CD4-positive, alpha-beta memory T cell (primary cell): ENCODE measurements around the gene RALGAPB. TPM values are rescaled to one million over a fixed set of nuclear protein-coding genes. Genes with fewer than 3 reads are reported as not detected.

Experiments used
- CTCF ChIA-PET: fragments of 350-600 bp; sonication (Branson Sonifier 250); formaldehyde crosslinking; loops from one replicate; lab custom pipeline; 2021; ENCODE audit warnings: inconsistent platforms; ENCODE audit not compliant: partially characterized antibody; lab: Charles Lee
- POLR2A ChIA-PET: fragments of 350-600 bp; sonication (Branson Sonifier 250); formaldehyde crosslinking; loops from one replicate; lab custom pipeline; 2021; ENCODE audit not compliant: partially characterized antibody; lab: Charles Lee
- DNase-seq, 5 donors: peaks; one replicate each; pipeline versions ENCODE4 v3.0.0 to v3.0.0-alpha.2; 2020 to 2022; ENCODE audit warnings: mixed read lengths in 1 of 5
- H3K27ac ChIP-seq: one replicate; pipeline ENCODE4 v1.7.0; 2013; ENCODE audit warnings: low read depth, low read length
- H3K27me3 ChIP-seq: 2 replicates; pipeline ENCODE4 v1.7.0; 2013; ENCODE audit warnings: mild to moderate bottlenecking, low read length, moderate library complexity; ENCODE audit not compliant: insufficient read depth
- H3K36me3 ChIP-seq: 2 replicates; pipeline ENCODE4 v1.7.0; 2013; ENCODE audit warnings: mild to moderate bottlenecking, low read length, moderate library complexity; ENCODE audit not compliant: insufficient read depth
- H3K4me1 ChIP-seq: 2 replicates; pipeline ENCODE4 v1.7.0; 2013; ENCODE audit warnings: mild to moderate bottlenecking, low read length, moderate library complexity; ENCODE audit not compliant: insufficient read depth
- H3K4me3 ChIP-seq, 2 donors: one replicate each; pipeline ENCODE4 v1.7.0; 2013; ENCODE audit warnings: low read length in 2 of 2, mild to moderate bottlenecking in 1 of 2
- H3K9me3 ChIP-seq, 2 donors: one replicate each; pipeline ENCODE4 v1.7.0; 2013; ENCODE audit warnings: low read length in 2 of 2, control low read depth in 1 of 2; ENCODE audit not compliant: control insufficient read depth in 1 of 2
- H3K27ac Mint-ChIP-seq, 7 donors: one replicate each; pipeline ENCODE4 v1.8.0; 2020 to 2021; ENCODE audit warnings: mixed read lengths in 7 of 7, mild to moderate bottlenecking in 6 of 7, inconsistent platforms in 3 of 7, moderate library complexity in 3 of 7
- H3K27me3 Mint-ChIP-seq, 2 donors: one replicate each; pipeline ENCODE4 v1.8.0; 2020 to 2021; ENCODE audit warnings: mixed read lengths in 2 of 2
- H3K36me3 Mint-ChIP-seq, 2 donors: one replicate each; pipeline ENCODE4 v1.8.0; 2020 to 2021; ENCODE audit warnings: mixed read lengths in 2 of 2, inconsistent platforms in 1 of 2, mild to moderate bottlenecking in 1 of 2
- H3K4me1 Mint-ChIP-seq, 4 donors: one replicate each; pipeline ENCODE4 v1.8.0; 2020 to 2021; ENCODE audit warnings: mixed read lengths in 4 of 4, mild to moderate bottlenecking in 1 of 4
- H3K4me3 Mint-ChIP-seq, 8 donors: one replicate each; pipeline ENCODE4 v1.8.0; 2020 to 2021; ENCODE audit warnings: mixed read lengths in 8 of 8, mild to moderate bottlenecking in 7 of 8, moderate library complexity in 6 of 8, inconsistent platforms in 3 of 8
- H3K9me3 Mint-ChIP-seq, 8 donors: one replicate each; pipeline ENCODE4 v1.8.0; 2020 to 2021; ENCODE audit warnings: mixed read lengths in 8 of 8, mild to moderate bottlenecking in 5 of 8, inconsistent platforms in 3 of 8, moderate library complexity in 1 of 8
- intact Hi-C: fragments of 100-400 bp; cut with micrococcal nuclease; formaldehyde crosslinking; loops from one replicate; pipeline ENCODE4 v1.15.1; 2023
- polyA plus RNA-seq, 2 donors: library from polyadenylated mRNA; unstranded; fragments of 300-500 nt; fragmentation: Illumina TruSeq; gene quantifications; one replicate each; pipeline ENCODE4 v1.2.3, GENCODE V29; 2021
- total RNA-seq, 2 experiments: library from RNA; stranded (reverse); gene quantifications; one replicate each; pipeline ENCODE4 v1.2.3, GENCODE V29; 2021

The RALGAPB gene
- total and polyA plus RNA-seq, 4 experiments from 2014 or later, result 9.0 to 57.4 (median 35.2) TPM

GRCh38 chr20:38559764-38560163 is 87.1 kb downstream of the RALGAPB start:
- CTCF ChIA-PET, result no interaction called here
- Histone ChIP-seq H3K9me3 (no peaks in the 10 kb centered on the region), H3K27ac (no peak overlapping the region), H3K27me3 (no peaks in the 10 kb centered on the region), H3K4me3 (no peak overlapping the region), H3K4me1 (no peaks in the 10 kb centered on the region), H3K36me3 (peaks cover 61% of the 10 kb centered on the region)
- peak overlapping the region in 1 of 7 donors; percentile 48 for H3K27ac Mint-ChIP-seq
- DNase-seq, result no peak
- no peaks in the 10 kb centered on the region for H3K9me3 Mint-ChIP-seq
- POLR2A ChIA-PET, result no interaction called here
- intact Hi-C loops, result no loop called here
- H3K4me3 Mint-ChIP-seq, result no peak overlapping the region
- no peaks in the 10 kb centered on the region for H3K27me3 Mint-ChIP-seq
- peaks cover 50 to 68% of the 10 kb centered on the region in 2 donors for H3K36me3 Mint-ChIP-seq
- no peaks in the 10 kb centered on the region for H3K4me1 Mint-ChIP-seq

DNA sequence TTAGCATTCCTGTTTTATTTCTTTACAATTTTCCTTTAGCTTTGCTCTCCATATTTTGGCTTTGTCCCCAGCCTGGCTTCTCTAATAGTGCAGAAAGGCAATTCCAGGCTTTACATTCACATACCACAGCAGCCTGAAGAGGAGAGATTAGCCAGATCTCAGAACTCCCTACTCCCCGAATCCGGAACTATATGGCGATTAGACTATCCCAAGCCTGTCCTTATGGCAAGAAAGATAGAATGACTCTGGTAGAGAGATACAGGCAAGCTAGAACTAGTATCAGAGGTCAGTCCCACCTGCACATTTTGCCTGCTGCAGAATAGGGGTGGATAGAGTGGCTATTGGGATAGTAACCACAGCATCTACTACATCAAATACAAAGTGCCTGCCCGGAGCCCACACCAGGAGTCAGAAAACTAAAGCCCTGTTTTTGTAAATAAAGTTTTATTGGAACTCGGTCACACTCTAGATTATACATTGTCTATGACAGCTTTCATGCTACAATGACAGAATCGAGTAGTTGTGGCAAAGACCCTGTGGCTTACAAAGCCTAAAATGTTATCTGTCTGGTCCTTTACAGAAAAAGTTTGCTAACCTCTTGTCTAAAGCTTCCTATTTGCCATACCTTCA is 91.3 kb downstream of the RALGAPB start:
- H3K4me3 Mint-ChIP-seq, result no peak overlapping the region
- H3K9me3 Mint-ChIP-seq, result no peaks in the 10 kb centered on the region
- H3K27me3 Mint-ChIP-seq, result no peaks in the 10 kb centered on the region
- no peak for DNase-seq
- H3K4me3 ChIP-seq, result no peak overlapping the region
- no peaks in the 10 kb centered on the region for H3K27me3 ChIP-seq
- ChIA-PET CTCF (no interaction called here), POLR2A (no interaction called here)
- no peaks in the 10 kb centered on the region for H3K9me3 ChIP-seq
- peak overlapping the region in 4 of 7 donors; percentile 16 to 68 (median 52) for H3K27ac Mint-ChIP-seq
- intact Hi-C loops, result no loop called here
- H3K36me3 Mint-ChIP-seq, result peaks cover 49 to 79% of the 10 kb centered on the region in 2 donors
- H3K36me3 ChIP-seq, result peaks cover 58% of the 10 kb centered on the region
- H3K4me1 Mint-ChIP-seq, result no peaks in the 10 kb centered on the region
- H3K27ac ChIP-seq, result no peak overlapping the region
- H3K4me1 ChIP-seq, result no peaks in the 10 kb centered on the region

GRCh38 chr20:38564680-38565079 is 92.0 kb downstream of the RALGAPB start:
- H3K27me3 Mint-ChIP-seq, result no peaks in the 10 kb centered on the region
- H3K27ac Mint-ChIP-seq, result peak overlapping the region in 1 of 7 donors; percentile 26
- peaks cover 45 to 79% of the 10 kb centered on the region in 2 donors for H3K36me3 Mint-ChIP-seq
- Histone ChIP-seq H3K27ac (no peak overlapping the region), H3K4me1 (no peaks in the 10 kb centered on the region), H3K9me3 (no peaks in the 10 kb centered on the region), H3K36me3 (peaks cover 58% of the 10 kb centered on the region), H3K27me3 (no peaks in the 10 kb centered on the region), H3K4me3 (no peak overlapping the region)
- CTCF ChIA-PET, result no interaction called here
- no peak overlapping the region for H3K4me3 Mint-ChIP-seq
- no peaks in the 10 kb centered on the region for H3K9me3 Mint-ChIP-seq
- intact Hi-C loops, result no loop called here
- POLR2A ChIA-PET, result no interaction called here
- no peak for DNase-seq
- no peaks in the 10 kb centered on the region for H3K4me1 Mint-ChIP-seq

- H3K36me3 ChIP-seq, result peaks cover 62% of the 10 kb centered on the region
- H3K27ac ChIP-seq, result no peak overlapping the region
- ChIA-PET POLR2A (no interaction called here), CTCF (no interaction called here)
- no peaks in the 10 kb centered on the region for H3K27me3 Mint-ChIP-seq
- intact Hi-C loops, result no loop called here
- H3K9me3 ChIP-seq, result no peaks in the 10 kb centered on the region
- no peak overlapping the region for H3K4me3 ChIP-seq
- H3K36me3 Mint-ChIP-seq, result peaks cover 42 to 84% of the 10 kb centered on the region in 2 donors
- no peak for DNase-seq
- peak overlapping the region in 1 of 7 donors; percentile 12 for H3K27ac Mint-ChIP-seq
- no peak overlapping the region for H3K4me3 Mint-ChIP-seq
- H3K9me3 Mint-ChIP-seq, result no peaks in the 10 kb centered on the region
- no peaks in the 10 kb centered on the region for H3K4me1 Mint-ChIP-seq
- no peaks in the 10 kb centered on the region for H3K4me1 ChIP-seq
- no peaks in the 10 kb centered on the region for H3K27me3 ChIP-seq
These were observed 93.5 kb downstream of the RALGAPB start for GRCh38 chr20:38566036-38566598.

GRCh38 chr20:38569747-38570525 is 97.3 kb downstream of the RALGAPB start:
- no peak overlapping the region for H3K4me3 ChIP-seq
- H3K4me3 Mint-ChIP-seq, result no peak overlapping the region
- peak overlapping the region in 4 of 7 donors; percentile 53 to 78 (median 74) for H3K27ac Mint-ChIP-seq
- no peaks in the 10 kb centered on the region for H3K4me1 Mint-ChIP-seq
- no peaks in the 10 kb centered on the region for H3K27me3 ChIP-seq
- H3K9me3 Mint-ChIP-seq, result no peaks in the 10 kb centered on the region
- H3K9me3 ChIP-seq, result no peaks in the 10 kb centered on the region
- ChIA-PET POLR2A (interaction anchor here (1.0 kb wide), 1 partner anchor 9 kb away, joined by 3 read pairs; no protein-coding TSS in a partner anchor), CTCF (no interaction called here)
- peaks cover 40 to 82% of the 10 kb centered on the region in 2 donors for H3K36me3 Mint-ChIP-seq
- no peak overlapping the region for H3K27ac ChIP-seq
- no peak for DNase-seq
- peaks cover 67% of the 10 kb centered on the region for H3K36me3 ChIP-seq
- no peaks in the 10 kb centered on the region for H3K4me1 ChIP-seq
- no peaks in the 10 kb centered on the region for H3K27me3 Mint-ChIP-seq
- intact Hi-C loops, result no loop called here

DNA sequence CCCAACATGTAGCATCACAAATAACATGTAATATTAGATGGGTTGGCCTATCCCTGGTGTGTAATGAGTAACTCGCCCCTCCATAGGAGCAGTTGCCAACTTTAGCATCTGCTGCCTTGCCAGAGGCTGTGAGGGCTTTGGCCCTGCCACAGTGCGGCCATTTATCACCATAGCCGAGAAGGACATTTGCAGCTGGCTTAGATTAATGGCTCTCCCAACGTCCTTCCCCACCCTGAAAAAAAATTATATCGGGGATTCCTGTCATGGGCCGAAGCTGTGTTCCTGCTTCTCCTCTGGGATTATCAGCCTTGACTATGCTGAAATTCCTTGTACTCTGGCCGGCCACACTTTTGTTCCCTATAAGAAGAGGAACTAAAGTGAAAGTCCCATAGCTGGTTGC is 100.8 kb downstream of the RALGAPB start:
- Histone ChIP-seq H3K4me1 (no peaks in the 10 kb centered on the region), H3K4me3 (no peak overlapping the region), H3K9me3 (no peaks in the 10 kb centered on the region), H3K36me3 (peaks cover 56% of the 10 kb centered on the region), H3K27ac (no peak overlapping the region), H3K27me3 (no peaks in the 10 kb centered on the region)
- DNase-seq, result no peak
- intact Hi-C loops, result no loop called here
- Mint-ChIP-seq H3K27me3 (no peaks in the 10 kb centered on the region), H3K4me1 (no peaks in the 10 kb centered on the region), H3K36me3 (peaks cover 34 to 69% of the 10 kb centered on the region in 2 donors), H3K4me3 (no peak overlapping the region), H3K27ac (no peak overlapping the region), H3K9me3 (no peaks in the 10 kb centered on the region)
- ChIA-PET CTCF (interaction anchor here (0.5 kb wide), 1 partner anchor 59 kb away, joined by 3 read pairs; no protein-coding TSS in a partner anchor), POLR2A (no interaction called here)

DNA sequence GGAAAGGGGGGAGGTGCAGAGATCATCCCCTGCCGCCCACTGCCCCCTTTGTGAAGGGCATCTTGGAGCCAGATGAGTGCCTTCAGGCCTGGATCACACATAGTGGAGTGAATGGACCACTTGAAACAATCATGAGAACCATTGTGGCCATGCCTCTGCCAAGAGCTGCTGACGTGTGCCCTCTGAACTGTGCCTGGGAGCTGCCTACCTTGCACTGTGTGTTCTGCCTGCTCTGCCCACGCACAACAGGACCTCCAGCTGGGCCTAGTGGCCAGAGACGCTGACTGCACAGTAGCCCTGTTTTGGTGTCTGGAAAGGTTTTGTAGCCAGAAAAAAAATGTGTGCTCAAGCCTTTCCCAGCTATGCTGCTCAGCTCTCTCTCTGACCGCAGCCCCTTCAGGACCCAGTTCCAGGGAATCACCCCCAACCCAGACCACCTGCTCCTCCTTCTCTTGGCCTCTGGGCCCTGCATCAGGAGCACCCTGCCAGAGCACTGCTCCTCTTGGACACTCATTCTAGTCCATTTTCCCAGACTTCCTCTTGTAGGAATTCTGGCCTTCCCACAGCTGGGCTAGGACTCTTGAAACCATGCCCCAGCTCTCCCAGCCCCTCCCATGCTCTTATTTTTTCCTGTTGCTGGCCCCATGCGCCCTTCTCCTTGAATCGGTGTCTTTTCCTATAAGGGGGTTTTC is 106.7 kb downstream of the RALGAPB start:
- H3K27me3 Mint-ChIP-seq, result no peaks in the 10 kb centered on the region
- CTCF ChIA-PET, result no interaction called here
- H3K9me3 Mint-ChIP-seq, result peaks cover 0 to 1% (median 0%) of the 10 kb centered on the region in 8 donors
- Histone ChIP-seq H3K36me3 (peaks cover 17% of the 10 kb centered on the region), H3K9me3 (no peaks in the 10 kb centered on the region), H3K4me3 (no peak overlapping the region), H3K27me3 (no peaks in the 10 kb centered on the region), H3K4me1 (no peaks in the 10 kb centered on the region), H3K27ac (no peak overlapping the region)
- H3K4me3 Mint-ChIP-seq, result no peak overlapping the region
- POLR2A ChIA-PET, result interaction anchor here (0.7 kb wide), 1 partner anchor 9 kb away, joined by 3 read pairs; no protein-coding TSS in a partner anchor
- H3K4me1 Mint-ChIP-seq, result no peaks in the 10 kb centered on the region
- H3K36me3 Mint-ChIP-seq, result peaks cover 15 to 23% of the 10 kb centered on the region in 2 donors
- intact Hi-C loops, result no loop called here
- peak overlapping the region in 2 of 7 donors; percentile 53 to 84 for H3K27ac Mint-ChIP-seq
- no peak for DNase-seq
